GM19099 (cell line): Measurements from ENCODE around the gene CORO2B.

Experiments used
- POLR2A ChIP-seq: IDR thresholded peaks from 3 replicates; pipeline ENCODE4 v1.6.1; 2011; ENCODE audit warnings: low read depth; ENCODE audit not compliant: insufficient read length; ENCODE audit errors: extremely low read depth

CORO2B gene

GRCh38 chr15:68683551-68683950, 104.8 kb downstream of the CORO2B start:
- TF ChIP-seq POLR2A: no peak

- no peak for TF ChIP-seq POLR2A
These were observed 105.7 kb downstream of the CORO2B start for GRCh38 chr15:68684476-68684875.

- TF ChIP-seq POLR2A: no peak
These were observed 108.4 kb downstream of the CORO2B start for GRCh38 chr15:68687136-68687735.

GRCh38 chr15:68691705-68692104, 112.9 kb downstream of the CORO2B start:
- TF ChIP-seq POLR2A: no peak

GRCh38 chr15:68693071-68693470, 114.3 kb downstream of the CORO2B start:
- TF ChIP-seq POLR2A: no peak

DNA sequence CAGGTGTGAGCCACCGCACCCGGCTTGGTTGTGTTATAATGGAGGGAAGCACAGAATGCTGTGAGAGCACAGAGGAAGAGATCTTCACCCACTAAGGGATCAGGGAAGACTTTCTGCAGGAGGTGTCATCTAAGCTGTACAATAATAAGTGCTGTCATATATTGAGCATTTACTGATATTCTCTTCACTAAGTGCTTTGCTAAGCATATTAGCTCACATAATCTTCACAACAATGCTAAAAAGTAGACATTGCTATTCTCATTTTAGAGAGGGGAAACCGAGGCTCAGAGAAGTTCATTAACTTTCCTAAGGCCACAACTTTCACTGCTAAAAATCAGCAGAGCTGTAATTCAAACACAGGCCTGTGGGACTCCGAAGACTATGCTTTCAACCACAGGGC, 115.3 kb downstream of the CORO2B start:
- TF ChIP-seq POLR2A: no peak

DNA sequence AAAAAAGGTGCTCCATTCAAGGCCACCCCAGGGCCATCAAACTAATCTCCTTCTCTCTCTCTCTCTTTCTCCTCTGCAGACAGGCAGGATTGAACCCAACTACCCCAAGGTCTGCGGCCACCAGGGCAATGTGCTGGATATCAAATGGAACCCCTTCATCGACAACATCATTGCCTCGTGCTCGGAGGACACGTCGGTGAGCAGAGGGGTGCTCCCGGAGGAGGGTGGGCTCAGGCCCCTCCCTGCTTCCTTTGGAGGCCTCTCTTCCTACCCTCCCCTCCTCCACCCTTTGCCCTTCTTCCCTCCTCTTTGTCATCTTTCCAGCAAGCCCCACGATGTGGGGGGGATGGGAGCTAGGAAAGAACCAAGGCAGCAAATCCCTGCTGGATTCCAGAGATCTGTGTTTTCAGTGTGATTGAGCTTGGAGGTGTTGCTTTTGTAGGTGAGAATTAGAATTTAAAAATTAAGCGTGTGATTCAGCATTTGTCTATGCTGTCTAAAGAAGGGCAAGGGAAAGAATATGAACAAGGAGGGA, 116.3 kb downstream of the CORO2B start:
- no peak for TF ChIP-seq POLR2A

DNA sequence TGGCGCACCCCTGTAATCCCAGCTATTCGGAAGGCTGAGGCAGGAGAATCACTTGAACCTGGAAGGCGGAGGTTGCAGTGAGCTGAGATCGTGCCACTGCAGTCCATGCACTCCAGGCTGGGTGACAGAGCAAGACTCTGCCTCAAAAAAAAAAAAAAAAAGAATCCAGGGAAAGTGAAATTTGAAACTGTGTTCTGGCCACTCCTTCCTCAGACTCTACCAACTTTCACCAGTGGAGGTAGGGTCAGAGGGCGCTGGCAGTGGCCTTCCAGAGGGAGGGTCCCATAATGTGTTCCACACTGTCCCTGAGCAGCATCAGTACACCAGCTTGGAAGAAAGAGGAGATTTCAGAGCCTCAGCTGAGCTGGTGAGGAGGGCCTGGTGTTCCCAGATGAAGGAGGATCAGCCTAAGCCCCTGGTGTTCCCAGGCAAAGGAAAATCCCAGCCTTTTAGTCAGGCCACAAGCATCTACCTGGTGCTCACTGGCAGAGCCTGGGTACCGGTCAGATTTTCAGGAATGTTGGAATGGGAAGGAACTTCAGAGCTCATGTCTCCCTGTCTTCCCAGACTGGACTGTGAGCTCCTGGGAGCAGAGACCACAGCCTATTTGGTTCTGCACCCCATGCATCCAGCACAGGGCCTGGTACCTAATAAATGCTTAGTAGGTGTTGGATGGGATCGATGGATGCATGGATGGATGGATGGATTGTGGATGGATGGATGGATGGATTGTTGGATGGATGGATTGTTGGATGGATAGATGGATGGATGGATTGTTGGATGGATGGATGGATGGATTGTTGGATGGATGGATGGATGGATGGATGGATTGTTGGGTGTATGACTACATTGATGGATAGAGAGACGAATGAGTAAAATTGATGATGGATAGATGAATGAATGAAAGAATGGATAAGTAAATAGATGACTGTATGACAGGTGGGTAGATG, 117.9 kb downstream of the CORO2B start:
- TF ChIP-seq POLR2A: no peak

GRCh38 chr15:68697711-68698690, 119.2 kb downstream of the CORO2B start:
- TF ChIP-seq POLR2A: no peak

- TF ChIP-seq POLR2A: no peak
These were observed 119.9 kb downstream of the CORO2B start for GRCh38 chr15:68698708-68699107.

GRCh38 chr15:68699124-68699880, 120.5 kb downstream of the CORO2B start:
- no peak for TF ChIP-seq POLR2A

GRCh38 chr15:68699881-68700454, 121.2 kb downstream of the CORO2B start:
- TF ChIP-seq POLR2A: no peak

DNA sequence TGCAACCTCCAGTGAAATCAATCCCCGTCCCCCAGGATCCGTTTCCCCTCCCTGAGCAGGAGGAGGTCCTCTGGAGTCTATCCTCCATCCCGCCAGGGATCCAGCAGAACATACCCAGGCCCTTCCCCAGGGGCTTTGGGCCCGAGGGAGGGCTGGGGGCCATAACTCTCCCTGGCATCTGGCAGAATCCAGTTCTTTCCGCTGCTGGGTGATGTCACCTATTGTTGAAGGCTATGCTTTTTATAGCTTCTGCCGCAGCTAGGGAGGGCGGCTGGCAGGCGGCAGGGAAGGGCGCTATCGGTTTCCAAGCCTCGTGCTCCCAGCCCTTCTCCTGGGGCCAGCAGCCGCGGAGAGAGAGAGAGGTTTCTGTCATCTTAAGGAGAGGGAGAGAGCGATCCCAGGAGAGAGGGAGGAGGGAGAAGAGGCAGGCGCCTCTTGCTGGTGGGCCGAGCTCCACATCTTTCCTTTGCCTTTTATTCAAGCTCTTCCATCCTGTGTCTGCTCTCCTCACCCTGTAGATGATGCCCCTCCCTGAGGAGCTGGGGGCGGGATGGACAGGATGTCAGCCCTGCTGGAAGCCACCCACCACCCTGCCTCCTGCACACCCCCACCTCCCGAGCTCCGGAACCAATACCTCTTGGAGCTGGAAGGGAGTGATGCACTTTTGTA, 121.8 kb downstream of the CORO2B start:
- no peak for TF ChIP-seq POLR2A
